Measurements from ENCODE around the gene NOXA1.
"Not testable (repeated sequence)": the region's sequence is repeated elsewhere in the genome, so short reads cannot be mapped to it uniquely, and the experiment has no call there.

Gene NOXA1

GRCh38 chr9:137406085-137406760 lies 17.0 kb upstream of the NOXA1 start:
- no peak for DNase-seq

GRCh38 chr9:137406876-137407589 lies 16.2 kb upstream of the NOXA1 start:
- DNase-seq: peak; percentile 20

- DNase-seq: no peak
These were observed 15.4 kb upstream of the NOXA1 start for GRCh38 chr9:137407590-137408300.

DNA sequence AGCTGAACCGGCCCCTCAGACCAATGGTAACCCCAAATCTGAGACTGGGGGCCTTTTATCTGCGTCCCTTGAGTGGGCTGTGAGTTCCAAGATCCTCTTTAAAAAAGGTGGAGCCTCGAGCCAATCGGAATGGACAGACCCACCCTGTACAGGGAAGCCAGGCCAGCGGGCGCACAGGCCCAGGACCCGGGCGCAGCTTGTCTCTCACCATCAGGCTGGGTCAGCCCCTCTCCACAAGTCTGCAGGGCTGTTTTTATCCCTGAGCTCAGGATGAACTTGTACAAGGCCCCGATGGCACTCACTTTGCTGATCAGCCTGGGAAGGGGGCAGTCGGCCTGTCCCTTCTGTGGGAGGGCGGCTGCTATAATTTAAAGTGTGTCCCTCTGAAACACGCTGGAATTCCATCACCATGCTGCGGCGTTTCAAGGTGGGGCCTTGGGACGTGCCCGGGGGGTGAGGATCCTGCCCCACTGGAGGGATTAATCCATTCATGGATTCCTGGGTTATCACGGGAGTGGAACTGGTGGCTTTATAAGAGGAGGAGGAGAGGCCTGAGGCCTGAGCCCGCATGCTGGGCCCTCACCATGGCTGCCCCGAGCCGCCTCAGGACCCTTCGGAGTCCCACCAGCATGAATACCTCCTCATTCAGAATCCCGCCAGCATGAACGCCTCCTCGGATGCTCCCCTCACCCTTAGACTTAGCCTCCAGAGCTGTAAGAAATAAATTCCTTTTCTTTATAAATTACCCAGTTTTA lies 14.4 kb upstream of the NOXA1 start:
- no peak for DNase-seq

DNA sequence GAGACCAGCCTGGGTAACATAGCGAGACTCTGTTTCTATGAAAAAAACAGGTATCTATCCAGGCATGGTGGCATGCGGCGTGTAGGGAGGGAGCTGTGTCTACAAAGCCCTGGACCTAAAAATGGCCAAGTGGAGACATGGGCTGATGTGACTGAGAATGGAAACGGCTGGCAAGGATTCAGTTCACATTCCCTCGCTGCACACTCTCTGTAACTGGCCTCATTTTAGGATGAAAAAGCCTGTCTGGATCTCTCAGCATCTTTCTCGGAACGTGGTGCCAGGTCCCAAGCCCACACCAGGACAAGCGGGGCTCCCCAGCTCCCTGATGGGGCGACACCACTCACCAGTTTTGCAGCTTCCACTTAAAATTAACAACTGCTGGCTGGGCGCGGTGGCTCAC lies 13.7 kb upstream of the NOXA1 start:
- no peak for DNase-seq

GRCh38 chr9:137410236-137410890 lies 12.8 kb upstream of the NOXA1 start:
- DNase-seq: not testable (repeated sequence)

DNA sequence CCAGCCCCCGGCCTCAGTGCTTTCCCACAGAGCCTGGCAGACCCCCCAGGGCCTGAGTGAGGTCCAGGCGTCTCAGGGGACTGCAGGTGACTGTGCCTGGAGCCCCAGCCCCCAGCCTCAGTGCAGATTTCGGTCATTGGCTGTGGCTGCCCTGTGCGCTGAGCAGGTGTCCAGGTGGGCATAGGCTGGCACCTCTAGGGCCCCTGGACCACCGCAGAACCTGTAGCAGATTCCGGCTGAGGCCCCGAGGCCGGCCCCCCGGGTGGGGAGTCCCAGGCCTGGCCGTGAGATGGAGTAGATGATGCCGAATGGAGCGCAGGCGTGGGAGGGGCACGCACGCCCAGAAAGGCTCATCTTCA lies 12.3 kb upstream of the NOXA1 start:
- DNase-seq: no peak

DNA sequence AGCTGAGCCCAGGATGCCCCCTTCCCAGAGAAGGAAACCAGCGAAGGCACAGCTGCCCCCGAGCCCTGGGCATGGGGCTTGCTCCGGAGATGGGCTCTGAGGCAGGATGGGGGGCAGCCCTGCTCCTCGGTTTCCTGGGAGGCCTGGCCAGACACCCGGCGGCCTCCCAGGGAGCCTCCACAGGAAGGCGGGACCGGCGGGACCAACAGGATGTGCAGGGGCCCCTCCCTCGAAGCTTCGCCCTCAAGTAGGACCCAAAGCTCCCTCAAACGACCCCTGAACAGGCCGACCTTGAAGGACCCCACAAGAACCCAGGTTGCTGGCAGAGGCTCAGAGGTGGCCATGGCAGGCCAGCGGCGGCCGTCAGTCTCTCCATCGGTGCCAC lies 11.9 kb upstream of the NOXA1 start:
- no peak for DNase-seq

- no peak for DNase-seq
These were observed 11.4 kb upstream of the NOXA1 start for GRCh38 chr9:137411645-137412380.

DNA sequence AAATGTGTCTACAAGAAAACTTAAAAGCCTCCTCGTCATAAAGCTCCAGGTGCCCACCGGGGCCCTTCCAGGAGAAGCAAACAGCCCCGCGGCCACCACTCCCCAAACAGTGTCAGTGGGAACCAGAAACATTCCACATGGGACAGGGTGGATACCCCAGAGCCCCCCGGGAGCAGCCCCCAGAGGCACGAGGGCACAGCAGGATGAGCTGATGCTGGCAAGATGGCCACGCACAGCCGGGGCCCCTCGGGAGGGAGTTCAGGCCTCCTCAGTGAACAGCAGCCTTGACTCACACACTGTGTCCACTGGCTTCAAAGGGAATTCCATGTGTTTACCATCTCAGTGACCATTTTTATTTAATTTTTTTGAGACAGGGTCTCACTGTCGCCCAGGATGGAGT lies 10.8 kb upstream of the NOXA1 start:
- no peak for DNase-seq

- no peak for DNase-seq
These were observed 7.7 kb upstream of the NOXA1 start for GRCh38 chr9:137415451-137415850.

GRCh38 chr9:137416006-137416562 lies 7.1 kb upstream of the NOXA1 start:
- no peak for DNase-seq

DNA sequence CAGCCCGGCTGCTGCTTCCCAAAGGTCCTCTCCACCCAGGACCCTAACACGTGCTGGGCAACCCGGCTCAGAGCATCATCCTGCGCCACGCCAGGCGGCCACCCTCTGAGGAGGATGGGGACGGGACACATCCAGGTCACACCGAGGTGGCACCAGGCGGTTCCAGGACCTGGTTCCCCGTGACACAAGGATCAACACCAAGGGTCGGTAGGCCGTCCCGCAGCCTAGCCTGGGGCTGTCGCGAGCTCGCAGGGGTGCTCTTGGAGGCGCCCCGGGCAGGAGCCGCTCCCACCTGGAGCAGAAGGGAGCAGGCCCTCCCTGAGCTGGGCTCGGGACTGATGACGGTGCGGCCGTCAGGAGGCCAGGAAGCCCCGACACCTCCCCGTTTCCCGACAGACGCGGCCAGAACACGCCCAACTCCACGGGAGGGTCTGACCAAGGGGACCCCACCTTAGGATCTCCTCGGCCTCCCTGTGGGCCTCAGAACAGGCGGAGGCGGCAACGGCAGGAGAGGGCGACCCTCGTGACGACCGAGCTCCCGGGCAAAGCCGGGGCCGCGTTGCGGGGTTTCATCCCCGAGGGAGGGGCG lies 6.5 kb upstream of the NOXA1 start:
- DNase-seq: no peak

- no peak for DNase-seq
These were observed 5.8 kb upstream of the NOXA1 start for GRCh38 chr9:137417161-137418021.

GRCh38 chr9:137421838-137422603 lies 1.2 kb upstream of the NOXA1 start:
- no peak for DNase-seq

GRCh38 chr9:137423514-137424291 lies 510 bp downstream of the NOXA1 start:
- DNase-seq: no peak

DNA sequence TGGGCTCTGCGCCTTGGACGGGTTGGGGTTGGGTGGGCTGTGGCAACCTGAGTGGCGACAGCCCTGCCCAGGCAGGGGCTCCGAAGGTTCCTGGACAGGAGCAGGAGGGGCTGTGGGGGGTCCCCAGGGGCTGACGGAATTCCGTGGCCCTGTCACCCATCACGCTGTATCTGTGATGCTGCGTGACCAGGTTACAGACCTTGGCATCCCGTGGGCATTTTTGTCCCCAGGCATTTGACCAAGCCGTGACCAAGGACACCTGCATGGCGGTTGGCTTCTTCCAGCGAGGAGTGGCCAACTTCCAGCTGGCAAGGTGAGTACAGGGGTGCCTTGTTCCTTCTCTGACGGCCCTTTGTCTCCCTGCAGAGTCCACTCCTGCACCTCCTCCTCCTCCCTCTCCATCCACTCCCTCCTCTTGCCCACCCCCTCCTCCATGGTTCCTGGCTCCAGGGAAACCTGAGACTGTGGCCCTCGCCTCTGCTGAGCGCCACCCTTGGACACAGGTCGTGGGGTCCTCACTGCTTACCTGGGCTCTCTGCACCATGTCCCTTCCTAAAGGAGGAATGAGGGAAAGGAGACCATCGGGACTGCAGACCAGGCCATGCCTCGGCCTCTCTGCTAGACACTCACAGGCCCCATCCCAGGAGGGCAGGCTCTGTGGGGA lies 3.0 kb downstream of the NOXA1 start:
- DNase-seq: no peak

Measured in NCI-H1694 treated with DMSO at 0.1 percent for 48 hours (cell line).